GM12892 (cell line): ENCODE data around the gene DCAKD.

Experiments
- POLR2A ChIP-seq: IDR thresholded peaks from 2 replicates; pipeline ENCODE4 v1.6.1; 2011; ENCODE audit warnings: low read depth, low read length, control low read depth
- POLR2AphosphoS5 ChIP-seq: IDR thresholded peaks from 2 replicates; pipeline ENCODE4 v1.6.1; 2011; ENCODE audit warnings: low read depth, low read length, control low read depth

DNA sequence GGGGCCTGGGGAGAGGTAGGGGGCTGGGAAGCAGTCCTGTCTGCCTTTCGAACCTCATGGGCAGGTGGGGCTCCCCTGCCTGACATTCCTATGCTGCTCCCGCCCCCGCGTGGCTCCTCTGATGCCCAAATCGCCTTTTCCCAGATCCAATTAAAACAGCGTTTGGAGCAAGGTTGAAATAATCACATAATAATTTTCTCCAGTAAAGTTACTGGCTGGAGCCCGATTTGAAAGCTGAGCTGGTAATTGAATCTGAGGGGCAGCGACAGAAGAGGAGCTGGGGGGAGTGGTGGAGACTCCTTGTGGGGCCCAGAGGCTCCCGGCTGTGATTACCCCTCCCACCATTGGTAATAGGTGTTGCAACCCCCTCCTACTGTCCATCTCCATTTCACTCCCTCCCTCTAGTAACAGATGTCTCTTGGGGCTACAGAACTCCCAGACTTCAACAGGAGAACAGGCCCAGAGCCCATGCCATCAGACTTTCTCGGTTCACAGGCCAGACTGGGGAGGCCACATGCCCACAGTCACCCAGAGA, 44.4 kb downstream of the DCAKD start:
- no peak for TF ChIP-seq POLR2A
- TF ChIP-seq POLR2AphosphoS5: no peak
